ENCODE measurements around the gene GALK2. TPM values are rescaled to one million over a fixed set of nuclear protein-coding genes. Genes with fewer than 3 reads are reported as not detected.
"Not testable (repeated sequence)": the region's sequence is repeated elsewhere in the genome, so short reads cannot be mapped to it uniquely, and the experiment has no call there.

Gene GALK2
- total RNA-seq, 2 experiments from 2014 or later, result 11.5 to 11.9 TPM

DNA sequence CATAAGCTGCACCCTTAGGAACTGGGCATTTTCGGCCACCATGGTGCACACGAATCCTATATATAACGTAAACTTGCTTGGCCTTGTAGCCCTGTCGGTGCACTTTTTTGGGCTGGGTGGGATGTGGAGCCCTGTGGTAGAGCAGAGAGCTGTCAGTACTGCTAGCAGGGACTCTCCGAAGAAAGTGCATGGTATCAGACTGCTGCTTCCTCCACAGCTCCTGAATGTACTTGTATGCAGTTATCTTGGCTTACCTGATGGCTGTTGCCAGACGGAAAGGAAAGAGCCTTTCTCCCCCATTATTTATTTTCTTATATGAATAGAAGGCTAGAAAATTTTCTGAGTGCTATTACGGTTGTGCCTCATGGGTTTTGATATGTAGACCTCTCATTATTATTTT, 8.4 kb downstream of the GALK2 start:
- intact Hi-C loops (cut with DNase I, micrococcal nuclease), result loop anchor here in 1 of 2 experiments (10.0 kb wide), 1 partner anchor 1176 kb away; the partner anchor contains the start of gene GABPB1
- CTCF ChIA-PET, result no interaction called here
- Histone ChIP-seq H3K4me3 (ENCODE audit: low read length) (no peak overlapping the region), H3K36me3 (ENCODE audit: insufficient read depth, low read length) (no peaks in the 10 kb centered on the region), H3K9me3 (ENCODE audit: control insufficient read depth in 1 of 2, insufficient read depth in 1 of 2, low read length in 2 of 2) (no peaks in the 10 kb centered on the region), H3K4me1 (ENCODE audit: insufficient read depth, low read length) (no peaks in the 10 kb centered on the region), H3K27me3 (ENCODE audit: control insufficient read depth in 1 of 2, insufficient read depth in 2 of 2, low read length in 2 of 2) (no peaks in the 10 kb centered on the region), H3K27ac (ENCODE audit: low read depth in 1 of 2, low read length in 2 of 2) (no peak overlapping the region)
- POLR2A ChIA-PET, result no interaction called here
- H3K9me3 Mint-ChIP-seq, result no peaks in the 10 kb centered on the region
- H3K27me3 Mint-ChIP-seq, result no peaks in the 10 kb centered on the region
- no peak overlapping the region for H3K4me3 Mint-ChIP-seq
- H3K36me3 Mint-ChIP-seq (ENCODE audit: low read depth), result no peaks in the 10 kb centered on the region
- ATAC-seq (ENCODE audit: poor library complexity) (no peak), DNase-seq (no peak)
- H3K4me1 Mint-ChIP-seq (ENCODE audit: low read depth), result peaks cover 26% of the 10 kb centered on the region
- H3K27ac Mint-ChIP-seq, result no peak overlapping the region
- TF ChIP-seq, protein P1, sequence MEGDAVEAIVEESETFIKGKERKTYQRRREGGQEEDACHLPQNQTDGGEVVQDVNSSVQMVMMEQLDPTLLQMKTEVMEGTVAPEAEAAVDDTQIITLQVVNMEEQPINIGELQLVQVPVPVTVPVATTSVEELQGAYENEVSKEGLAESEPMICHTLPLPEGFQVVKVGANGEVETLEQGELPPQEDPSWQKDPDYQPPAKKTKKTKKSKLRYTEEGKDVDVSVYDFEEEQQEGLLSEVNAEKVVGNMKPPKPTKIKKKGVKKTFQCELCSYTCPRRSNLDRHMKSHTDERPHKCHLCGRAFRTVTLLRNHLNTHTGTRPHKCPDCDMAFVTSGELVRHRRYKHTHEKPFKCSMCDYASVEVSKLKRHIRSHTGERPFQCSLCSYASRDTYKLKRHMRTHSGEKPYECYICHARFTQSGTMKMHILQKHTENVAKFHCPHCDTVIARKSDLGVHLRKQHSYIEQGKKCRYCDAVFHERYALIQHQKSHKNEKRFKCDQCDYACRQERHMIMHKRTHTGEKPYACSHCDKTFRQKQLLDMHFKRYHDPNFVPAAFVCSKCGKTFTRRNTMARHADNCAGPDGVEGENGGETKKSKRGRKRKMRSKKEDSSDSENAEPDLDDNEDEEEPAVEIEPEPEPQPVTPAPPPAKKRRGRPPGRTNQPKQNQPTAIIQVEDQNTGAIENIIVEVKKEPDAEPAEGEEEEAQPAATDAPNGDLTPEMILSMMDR (IDR thresholded peaks at IDR 0.05), result no peak

DNA sequence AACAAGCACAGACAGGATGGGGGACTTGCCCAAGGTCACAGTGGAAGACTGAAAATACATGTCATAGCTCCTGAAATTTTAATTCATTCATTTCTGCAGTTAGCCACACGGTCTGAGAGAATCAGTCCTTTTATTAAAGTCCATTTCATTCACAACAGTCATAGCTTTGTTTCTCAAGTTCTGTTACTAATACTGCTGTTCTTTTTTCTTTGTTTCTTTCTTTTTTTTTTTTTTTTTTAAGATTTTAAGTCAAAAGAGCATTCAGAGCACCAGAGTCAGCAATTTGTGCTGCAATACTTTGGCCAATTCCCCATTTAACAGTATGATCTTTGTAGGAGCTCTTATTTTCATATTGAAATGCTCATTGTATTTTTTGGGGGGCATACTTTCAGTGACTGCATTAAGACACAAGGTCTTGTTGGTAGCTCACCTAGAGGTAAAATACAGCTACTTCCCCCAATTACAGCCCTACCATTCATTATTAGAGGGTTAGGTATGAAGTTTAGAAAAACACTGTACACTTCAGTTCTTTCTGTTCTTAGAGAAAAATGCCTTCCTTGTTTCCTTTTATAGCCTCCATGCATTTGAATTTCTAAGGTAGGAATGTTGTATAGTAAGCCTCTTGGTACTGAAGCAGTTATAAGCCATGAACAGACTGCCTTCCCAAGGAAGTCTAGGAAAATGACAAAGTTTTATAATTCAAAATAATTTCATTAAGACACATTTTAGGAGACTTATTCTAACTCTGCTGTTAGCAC, 9.6 kb downstream of the GALK2 start:
- DNase-seq (no peak), ATAC-seq (ENCODE audit: poor library complexity) (no peak)
- Mint-ChIP-seq H3K4me3 (no peak overlapping the region), H3K27ac (no peak overlapping the region), H3K27me3 (no peaks in the 10 kb centered on the region), H3K36me3 (ENCODE audit: low read depth) (peaks cover 10% of the 10 kb centered on the region), H3K4me1 (ENCODE audit: low read depth) (peaks cover 20% of the 10 kb centered on the region), H3K9me3 (no peaks in the 10 kb centered on the region)
- TF ChIP-seq, protein P1 (IDR thresholded peaks at IDR 0.05), result no peak
- Histone ChIP-seq H3K4me1 (ENCODE audit: insufficient read depth, low read length) (no peaks in the 10 kb centered on the region), H3K9me3 (ENCODE audit: control insufficient read depth in 1 of 2, insufficient read depth in 1 of 2, low read length in 2 of 2) (no peaks in the 10 kb centered on the region), H3K4me3 (ENCODE audit: low read length) (no peak overlapping the region), H3K27me3 (ENCODE audit: control insufficient read depth in 1 of 2, insufficient read depth in 2 of 2, low read length in 2 of 2) (no peaks in the 10 kb centered on the region), H3K36me3 (ENCODE audit: insufficient read depth, low read length) (no peaks in the 10 kb centered on the region), H3K27ac (ENCODE audit: low read depth in 1 of 2, low read length in 2 of 2) (no peak overlapping the region)
- POLR2A ChIA-PET, result no interaction called here
- CTCF ChIA-PET, result no interaction called here
- intact Hi-C loops (cut with DNase I, micrococcal nuclease), result loop anchor here in 1 of 2 experiments (10.0 kb wide), 1 partner anchor 1175 kb away; the partner anchor contains the start of gene GABPB1

DNA sequence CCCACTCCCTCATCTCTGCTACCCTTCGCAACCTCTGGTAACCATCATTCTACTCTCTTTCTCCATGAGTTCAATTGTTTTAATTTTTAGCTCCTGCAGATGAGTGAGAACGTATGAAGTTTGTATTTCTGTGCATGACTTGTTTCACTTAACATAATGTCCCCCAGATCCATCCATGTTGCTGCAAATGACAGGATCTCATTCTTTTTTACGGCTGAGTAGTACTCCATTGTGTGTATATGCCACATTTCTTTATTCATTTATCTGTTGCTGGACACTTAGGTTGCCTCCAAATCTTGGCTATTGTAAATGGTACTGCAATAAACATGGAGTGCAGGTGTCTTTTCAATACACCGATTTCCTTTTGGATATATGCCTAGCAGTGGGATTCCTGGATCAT, 12.1 kb downstream of the GALK2 start:
- Mint-ChIP-seq H3K4me3 (no peak overlapping the region), H3K36me3 (ENCODE audit: low read depth) (peaks cover 28% of the 10 kb centered on the region), H3K27ac (no peak overlapping the region), H3K27me3 (no peaks in the 10 kb centered on the region), H3K4me1 (ENCODE audit: low read depth) (peaks cover 16% of the 10 kb centered on the region), H3K9me3 (no peaks in the 10 kb centered on the region)
- H3K27me3 ChIP-seq (ENCODE audit: control insufficient read depth in 1 of 2, insufficient read depth in 2 of 2, low read length in 2 of 2), result no peaks in the 10 kb centered on the region
- no peak overlapping the region for H3K4me3 ChIP-seq (ENCODE audit: low read length)
- no peak overlapping the region for H3K27ac ChIP-seq (ENCODE audit: low read depth in 1 of 2, low read length in 2 of 2)
- H3K9me3 ChIP-seq (ENCODE audit: control insufficient read depth in 1 of 2, insufficient read depth in 1 of 2, low read length in 2 of 2), result no peaks in the 10 kb centered on the region
- no peaks in the 10 kb centered on the region for H3K36me3 ChIP-seq (ENCODE audit: insufficient read depth, low read length)
- ChIA-PET POLR2A (no interaction called here), CTCF (no interaction called here)
- DNase-seq (no peak), ATAC-seq (ENCODE audit: poor library complexity) (no peak)
- intact Hi-C loops (cut with DNase I, micrococcal nuclease), result no loop called here
- H3K4me1 ChIP-seq (ENCODE audit: insufficient read depth, low read length), result no peaks in the 10 kb centered on the region
- TF ChIP-seq, protein P1 (IDR thresholded peaks at IDR 0.05), result no peak

DNA sequence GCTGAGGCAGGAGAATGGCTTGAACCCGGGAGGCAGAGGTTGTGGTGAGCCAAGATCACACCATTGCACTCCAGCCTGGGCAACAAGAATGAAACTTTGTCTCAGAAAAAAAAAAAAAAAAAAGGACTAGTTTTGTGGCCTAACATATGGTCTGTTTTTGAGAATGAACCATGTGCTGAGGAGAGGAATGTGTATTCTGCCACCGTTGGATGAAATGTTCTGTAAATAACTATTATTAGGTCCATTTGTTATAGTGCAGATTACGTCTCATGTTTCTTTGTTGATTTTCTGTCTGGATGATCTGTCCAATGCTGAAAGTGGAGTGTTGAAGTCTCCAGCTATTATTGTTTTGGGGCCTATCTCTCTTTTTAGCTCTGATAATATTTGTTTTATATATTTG, 13.7 kb downstream of the GALK2 start:
- H3K36me3 ChIP-seq (ENCODE audit: insufficient read depth, low read length); H3K4me3 Mint-ChIP-seq; H3K4me3 ChIP-seq (ENCODE audit: low read length); H3K27ac Mint-ChIP-seq; H3K9me3 ChIP-seq (ENCODE audit: control insufficient read depth in 1 of 2, insufficient read depth in 1 of 2, low read length in 2 of 2); H3K27ac ChIP-seq (ENCODE audit: low read depth in 1 of 2, low read length in 2 of 2); H3K4me1 ChIP-seq (ENCODE audit: insufficient read depth, low read length); intact Hi-C loops (cut with DNase I, micrococcal nuclease); DNase-seq; H3K27me3 ChIP-seq (ENCODE audit: control insufficient read depth in 1 of 2, insufficient read depth in 2 of 2, low read length in 2 of 2); CTCF ChIA-PET; H3K9me3 Mint-ChIP-seq; ATAC-seq (ENCODE audit: poor library complexity); H3K27me3 Mint-ChIP-seq; POLR2A ChIA-PET: not testable (repeated sequence)
- Mint-ChIP-seq H3K4me1 (ENCODE audit: low read depth) (peaks cover 25% of the 10 kb centered on the region), H3K36me3 (ENCODE audit: low read depth) (peaks cover 39% of the 10 kb centered on the region)

Measured in CD4-positive, alpha-beta T cell (primary cell).